Naive B cell (primary cell): ENCODE measurements around the gene TUBA1C. TPM values are rescaled to one million over a fixed set of nuclear protein-coding genes. Genes with fewer than 3 reads are reported as not detected.

Source experiments
- ATAC-seq, 2 donors: fragments of 150-1000 bp; cut with Tn5 transposase; 2 replicates each; pipeline ENCODE4 v1.10.0; 2021; ENCODE audit warnings: low read depth in 2 of 2, mild to moderate bottlenecking in 2 of 2, moderate library complexity in 2 of 2
- DNase-seq: peaks from one replicate; pipeline ENCODE4 v3.0.0; 2022
- H3K27ac Mint-ChIP-seq, 6 donors: one replicate each; pipeline ENCODE4 v1.8.0; 2020 to 2022; ENCODE audit warnings: mild to moderate bottlenecking in 6 of 6, mixed read lengths in 6 of 6, moderate library complexity in 5 of 6, inconsistent platforms in 2 of 6
- H3K27me3 Mint-ChIP-seq, 3 donors: one replicate each; pipeline ENCODE4 v1.8.0; 2021 to 2022; ENCODE audit warnings: mixed read lengths in 3 of 3, mild to moderate bottlenecking in 1 of 3
- H3K36me3 Mint-ChIP-seq, 2 donors: one replicate each; pipeline ENCODE4 v1.8.0; 2020 to 2022; ENCODE audit warnings: mixed read lengths in 2 of 2, inconsistent platforms in 1 of 2, mild to moderate bottlenecking in 1 of 2
- H3K4me1 Mint-ChIP-seq, 3 donors: one replicate each; pipeline ENCODE4 v1.8.0; 2020 to 2022; ENCODE audit warnings: mixed read lengths in 3 of 3, inconsistent platforms in 1 of 3, mild to moderate bottlenecking in 1 of 3, moderate library complexity in 1 of 3
- H3K4me3 Mint-ChIP-seq, 8 donors: one replicate each; pipeline ENCODE4 v1.8.0; 2020 to 2022; ENCODE audit warnings: mild to moderate bottlenecking in 8 of 8, mixed read lengths in 8 of 8, moderate library complexity in 8 of 8, inconsistent platforms in 2 of 8
- H3K9me3 Mint-ChIP-seq, 7 donors: one replicate each; pipeline ENCODE4 v1.8.0; 2020 to 2022; ENCODE audit warnings: mixed read lengths in 7 of 7, mild to moderate bottlenecking in 5 of 7, inconsistent platforms in 2 of 7, moderate library complexity in 1 of 7
- polyA plus RNA-seq, 6 donors: library from polyadenylated mRNA; unstranded; fragments of 300-500 nt; fragmentation: Illumina TruSeq; gene quantifications; one replicate each; pipeline ENCODE4 v1.2.3, GENCODE V29; 2021; ENCODE audit warnings: low read depth in 6 of 6

Gene TUBA1C
- polyA plus RNA-seq, result 10 to 100 TPM; 17.0 to 38.9 (median 31.9) TPM

DNA sequence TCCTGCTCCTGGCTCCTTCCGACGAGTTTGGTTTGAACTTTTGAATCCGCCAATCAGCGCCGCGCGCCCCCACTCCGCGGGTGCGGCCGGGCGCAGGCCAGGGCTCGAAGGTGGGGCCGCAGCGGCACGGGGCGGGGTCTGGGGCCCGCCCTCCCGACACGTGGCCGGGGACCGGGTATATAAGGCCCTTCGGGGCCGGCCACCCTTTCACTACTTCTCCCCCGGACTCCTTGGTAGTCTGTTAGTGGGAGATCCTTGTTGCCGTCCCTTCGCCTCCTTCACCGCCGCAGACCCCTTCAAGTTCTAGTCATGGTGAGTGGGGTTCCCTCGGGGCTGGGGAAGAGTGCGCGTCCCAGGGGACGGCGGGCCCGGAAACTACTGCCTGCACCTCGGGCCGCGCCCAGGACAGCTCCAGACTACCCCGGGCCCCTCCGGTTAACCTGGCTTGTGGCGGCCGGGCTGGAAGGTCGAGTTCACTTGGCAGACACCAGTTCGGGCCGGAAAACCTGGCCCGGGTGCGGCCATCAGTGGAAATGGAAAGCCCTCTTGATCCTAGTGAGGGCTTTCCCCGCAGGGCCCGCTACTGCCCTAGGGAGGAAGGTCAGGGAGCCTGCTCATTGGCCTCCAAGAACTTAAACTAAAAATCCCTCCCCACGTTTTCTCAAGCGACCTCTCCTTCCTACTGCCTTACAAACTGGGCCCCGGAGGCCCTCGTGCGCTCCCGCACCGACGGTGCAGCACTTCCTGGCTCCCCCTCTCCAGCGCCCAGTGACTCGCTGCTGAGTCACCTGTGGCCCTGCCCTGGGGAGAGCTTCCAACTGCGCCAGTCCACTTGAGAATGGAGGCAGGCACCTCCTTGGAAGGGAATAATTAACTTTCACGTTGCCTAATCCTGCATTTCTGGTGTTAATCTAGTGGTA is at the start of gene TUBA1C:
Gene TUBA1C (plus strand): TSS at position 210 of the 920 bp plus-strand sequence. CDS start 100 bp downstream, at position 310.
- H3K27ac Mint-ChIP-seq, result peak within 1 kb of the TSS; percentile 32 to 94 (median 74)
- no peaks in the 10 kb centered on the region for H3K9me3 Mint-ChIP-seq
- peak; percentile 94 to 95 for ATAC-seq

DNA sequence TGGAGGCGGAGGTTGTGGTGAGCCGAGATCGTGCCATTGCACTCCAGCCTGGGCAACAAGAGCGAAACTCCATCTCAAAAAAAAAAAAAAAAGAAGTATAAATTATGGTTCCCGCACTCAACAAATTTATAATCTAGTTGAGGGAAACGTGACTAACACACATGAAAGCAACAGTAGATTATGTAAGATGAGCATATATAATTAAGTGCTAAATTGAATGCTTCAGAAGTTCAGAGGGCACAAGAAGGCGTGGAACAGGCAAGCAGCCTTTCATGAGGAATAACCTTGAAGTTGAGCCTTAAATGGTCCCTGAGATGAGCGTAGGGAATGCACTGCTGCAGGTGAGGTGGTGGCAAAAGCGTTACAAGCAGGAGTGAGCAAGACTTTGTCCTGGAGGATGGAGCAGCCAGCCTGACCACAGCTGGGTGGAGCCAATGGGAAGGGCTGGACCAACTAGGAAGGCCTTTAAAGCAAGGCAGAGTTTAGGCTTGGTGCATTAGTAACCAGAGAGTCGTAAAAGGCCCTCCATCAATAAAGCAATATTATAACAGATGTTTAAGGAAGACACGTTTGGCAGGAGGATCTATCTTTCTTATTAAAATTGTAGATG is 45.4 kb upstream of the TUBA1C start:
- peaks cover 8 to 14% (median 13%) of the 10 kb centered on the region in 3 donors for H3K4me1 Mint-ChIP-seq
- no peaks in the 10 kb centered on the region for H3K9me3 Mint-ChIP-seq
- no peak for ATAC-seq
- H3K27me3 Mint-ChIP-seq, result no peaks in the 10 kb centered on the region
- DNase-seq, result no peak
- H3K4me3 Mint-ChIP-seq, result no peak overlapping the region
- H3K27ac Mint-ChIP-seq, result peak overlapping the region in 1 of 6 donors; percentile 40
- no peaks in the 10 kb centered on the region for H3K36me3 Mint-ChIP-seq

More for the DNA sequence above, at the start of gene TUBA1C:
- H3K4me3 Mint-ChIP-seq, result peak within 1 kb of the TSS; percentile 86 to 95 (median 92)
- DNase-seq, result peak; percentile 86
- H3K4me1 Mint-ChIP-seq, result peaks cover 7 to 20% (median 18%) of the 10 kb centered on the region in 3 donors
- H3K27me3 Mint-ChIP-seq, result no peaks in the 10 kb centered on the region
- peaks cover 0 to 4% of the 10 kb centered on the region in 2 donors for H3K36me3 Mint-ChIP-seq

DNA sequence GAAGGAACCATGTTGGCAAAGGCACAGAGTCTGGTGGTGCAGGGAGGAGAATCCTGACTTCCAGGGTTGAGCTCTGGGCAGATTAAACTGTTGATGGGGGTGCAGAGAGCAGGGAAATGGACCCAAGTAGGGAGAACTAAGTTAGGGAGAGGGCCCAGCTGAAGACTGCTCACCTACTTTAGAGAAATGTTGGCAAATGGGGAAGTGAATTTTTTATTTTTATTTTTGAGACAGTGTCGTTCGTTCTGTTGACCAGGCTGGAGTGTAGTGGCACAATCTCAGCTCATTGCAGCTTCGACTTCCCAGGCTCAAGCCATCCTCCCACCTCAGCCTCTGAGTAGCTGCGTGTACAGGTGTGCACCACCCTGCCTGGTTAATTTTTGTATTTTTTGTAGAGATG is 43.9 kb upstream of the TUBA1C start:
- no peaks in the 10 kb centered on the region for H3K36me3 Mint-ChIP-seq
- H3K9me3 Mint-ChIP-seq, result no peaks in the 10 kb centered on the region
- H3K27me3 Mint-ChIP-seq, result no peaks in the 10 kb centered on the region
- no peak for ATAC-seq
- H3K4me1 Mint-ChIP-seq, result peaks cover 8 to 14% (median 13%) of the 10 kb centered on the region in 3 donors
- H3K27ac Mint-ChIP-seq, result peak overlapping the region in 1 of 6 donors; percentile 1
- no peak for DNase-seq
- H3K4me3 Mint-ChIP-seq, result no peak overlapping the region

DNA sequence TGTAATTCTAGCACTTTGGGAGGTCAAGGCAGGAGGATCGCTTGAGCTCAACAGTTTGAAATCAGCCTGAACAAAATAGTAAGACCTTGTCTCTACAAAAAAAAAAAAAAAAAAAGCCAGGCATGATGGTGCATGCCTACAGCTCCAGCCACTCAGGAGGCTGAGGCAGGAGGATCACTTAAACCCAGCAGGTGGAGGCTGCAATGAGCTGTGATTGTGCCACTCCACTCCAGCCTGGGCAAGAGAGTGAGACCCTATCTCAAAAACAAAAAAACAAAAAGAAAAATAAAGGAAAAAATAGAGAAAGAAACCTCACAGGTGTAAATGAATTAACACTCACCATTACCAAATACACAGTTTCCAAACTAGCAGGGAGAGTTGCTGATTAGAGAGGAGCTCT is 41.8 kb upstream of the TUBA1C start:
- Mint-ChIP-seq H3K9me3 (no peaks in the 10 kb centered on the region), H3K4me1 (peaks cover 8 to 14% (median 13%) of the 10 kb centered on the region in 3 donors), H3K4me3 (no peak overlapping the region), H3K27me3 (no peaks in the 10 kb centered on the region), H3K27ac (no peak overlapping the region), H3K36me3 (no peaks in the 10 kb centered on the region)
- ATAC-seq (no peak), DNase-seq (no peak)

DNA sequence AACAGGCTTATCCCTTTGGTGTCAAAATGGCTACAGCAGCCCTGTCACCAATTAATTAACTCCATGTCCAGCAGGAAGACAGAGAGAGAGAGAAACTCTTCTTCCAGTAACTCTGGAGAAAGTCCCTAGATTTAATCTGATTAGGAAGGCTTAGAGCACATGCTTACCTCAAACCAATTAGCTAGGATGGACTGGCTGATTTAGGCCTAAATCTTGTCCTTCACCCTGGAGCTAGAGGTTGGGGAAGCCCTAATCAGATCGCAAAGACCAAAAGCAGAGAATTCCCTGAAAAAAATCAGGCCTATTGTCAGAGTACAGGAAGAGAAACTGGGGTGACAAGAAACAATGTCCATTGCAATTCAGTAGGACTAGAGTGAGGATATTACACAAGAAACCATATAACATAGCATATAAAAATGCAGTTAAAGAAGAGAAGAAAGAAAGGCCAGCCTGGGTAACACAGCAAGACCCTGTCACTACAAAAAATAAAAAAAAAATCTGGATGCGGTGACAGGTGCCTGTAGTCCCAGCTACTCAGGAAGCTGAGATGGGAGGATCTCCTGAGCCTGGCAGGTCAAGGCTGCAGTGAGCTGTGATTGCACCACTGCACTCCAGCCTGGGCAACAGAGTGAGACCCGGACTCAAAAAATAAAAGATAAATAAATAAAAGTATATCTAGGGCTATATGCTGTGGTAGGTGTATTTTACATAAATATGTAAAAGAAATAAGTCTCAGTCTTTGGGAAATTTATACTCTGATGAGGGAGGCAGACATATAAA is 41.1 kb upstream of the TUBA1C start:
- DNase-seq (no peak), ATAC-seq (no peak)
- Mint-ChIP-seq H3K27me3 (no peaks in the 10 kb centered on the region), H3K9me3 (no peaks in the 10 kb centered on the region), H3K4me3 (no peak overlapping the region), H3K36me3 (no peaks in the 10 kb centered on the region), H3K27ac (peak overlapping the region in 1 of 6 donors; percentile 17), H3K4me1 (peaks cover 8 to 14% (median 13%) of the 10 kb centered on the region in 3 donors)

DNA sequence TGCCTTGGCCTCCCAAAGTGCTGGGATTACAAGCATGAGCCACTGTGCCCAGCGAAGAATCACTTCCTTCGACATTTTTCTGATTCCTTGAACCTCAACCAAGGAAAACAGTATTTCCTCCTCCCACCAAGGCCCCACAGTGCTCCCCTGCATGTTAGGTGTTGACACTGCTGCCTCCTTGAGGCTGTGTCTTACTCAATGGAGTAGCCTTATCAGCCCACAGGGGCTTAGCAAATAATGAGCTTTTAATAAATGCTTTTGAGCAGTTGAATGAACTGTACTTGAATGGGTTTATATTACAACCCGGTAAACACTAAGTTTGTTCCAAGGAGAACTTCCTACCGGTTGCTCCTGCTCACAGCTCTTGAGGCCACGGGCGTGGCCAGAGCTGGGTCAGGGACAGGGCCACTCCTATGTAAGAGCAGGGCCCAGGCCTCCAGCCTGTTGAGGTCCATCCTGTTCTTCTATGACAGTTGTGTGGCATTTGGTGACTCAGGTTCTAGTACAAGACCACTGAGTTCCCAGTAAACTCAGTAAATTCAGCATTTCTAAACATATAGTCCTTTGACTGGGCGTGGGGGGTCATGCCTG is 39.2 kb upstream of the TUBA1C start:
- ATAC-seq, result no peak
- peak overlapping the region in 1 of 6 donors; percentile 59 for H3K27ac Mint-ChIP-seq
- H3K4me3 Mint-ChIP-seq, result no peak overlapping the region
- H3K27me3 Mint-ChIP-seq, result no peaks in the 10 kb centered on the region
- H3K36me3 Mint-ChIP-seq, result no peaks in the 10 kb centered on the region
- H3K4me1 Mint-ChIP-seq, result peaks cover 8 to 11% (median 10%) of the 10 kb centered on the region in 3 donors
- H3K9me3 Mint-ChIP-seq, result no peaks in the 10 kb centered on the region
- DNase-seq, result no peak

DNA sequence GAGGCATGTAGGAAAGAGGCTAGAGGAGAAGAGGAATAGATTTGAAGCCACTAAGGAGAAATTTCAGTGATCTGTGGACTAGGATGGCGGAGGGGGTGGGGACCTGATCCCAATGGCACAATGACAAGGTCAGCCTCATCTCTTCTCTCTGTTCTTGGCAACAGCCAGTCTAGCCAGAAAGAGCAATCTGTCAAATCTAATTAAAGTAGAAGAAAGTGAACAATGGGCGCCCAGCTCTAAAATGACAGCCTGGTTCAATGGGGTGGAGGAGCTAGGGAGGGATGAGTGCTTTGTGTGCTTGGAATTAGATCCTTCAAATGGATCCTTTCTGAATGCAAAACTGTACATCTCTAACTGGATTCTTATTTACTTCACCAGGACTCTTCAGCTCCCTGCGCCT is 37.2 kb upstream of the TUBA1C start:
- ATAC-seq, result no peak
- Mint-ChIP-seq H3K4me1 (peaks cover 0 to 1% (median under 1%) of the 10 kb centered on the region in 3 donors), H3K27me3 (no peaks in the 10 kb centered on the region), H3K27ac (no peak overlapping the region), H3K9me3 (no peaks in the 10 kb centered on the region), H3K4me3 (peak overlapping the region in 1 of 8 donors; percentile 1), H3K36me3 (no peaks in the 10 kb centered on the region)
- DNase-seq, result no peak

DNA sequence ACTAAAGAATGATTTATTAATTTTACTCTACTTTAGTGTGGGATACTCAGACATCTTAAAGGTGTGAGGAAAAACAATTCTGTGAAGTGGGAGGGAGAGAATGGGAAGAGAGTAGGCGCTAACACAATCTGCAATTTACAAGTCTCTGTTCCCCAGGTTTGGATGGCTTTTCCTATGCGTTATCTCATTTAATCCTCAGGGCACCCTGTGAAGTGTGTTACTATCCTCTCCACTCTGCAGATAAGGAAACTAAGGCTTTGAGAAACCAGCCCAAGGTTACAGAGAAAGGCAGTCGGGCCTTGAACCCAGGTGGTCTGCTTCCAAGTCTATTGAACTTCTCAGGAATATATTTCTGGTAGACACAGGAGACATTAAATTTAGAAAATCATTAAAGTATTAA is 36.2 kb upstream of the TUBA1C start:
- DNase-seq (no peak), ATAC-seq (no peak)
- Mint-ChIP-seq H3K4me1 (peaks cover 4 to 6% (median 5%) of the 10 kb centered on the region in 3 donors), H3K27me3 (no peaks in the 10 kb centered on the region), H3K9me3 (no peaks in the 10 kb centered on the region), H3K36me3 (no peaks in the 10 kb centered on the region), H3K27ac (no peak overlapping the region), H3K4me3 (no peak overlapping the region)

DNA sequence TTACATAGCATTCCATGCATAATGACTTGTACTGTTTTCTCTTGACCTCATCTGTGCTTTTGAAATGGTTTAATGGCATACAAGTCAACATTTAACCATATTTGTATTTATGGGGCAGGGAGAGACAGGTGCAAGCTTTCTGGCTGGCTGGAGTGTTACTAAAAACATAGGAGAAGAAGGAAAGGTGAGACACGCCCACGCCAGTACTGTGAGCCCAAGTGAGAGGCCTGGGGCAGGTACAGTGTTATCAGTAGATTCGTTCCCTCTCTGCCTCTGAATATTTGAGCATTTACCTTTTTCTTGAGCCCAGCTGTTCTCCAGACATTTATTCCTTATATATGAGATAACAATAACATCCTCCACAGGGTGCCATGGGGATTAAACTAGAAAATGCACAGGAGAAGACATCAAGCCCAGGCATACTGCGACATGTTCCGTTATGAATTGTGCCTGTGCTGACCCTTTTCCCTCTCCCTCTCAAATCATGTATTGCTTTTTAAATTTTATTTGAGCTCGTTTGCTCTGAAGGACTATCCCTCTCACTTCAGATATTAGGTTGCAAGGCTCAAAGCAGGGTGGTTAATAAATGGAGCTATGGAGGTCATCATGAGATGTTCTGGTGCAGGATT is 34.6 kb upstream of the TUBA1C start:
- peak overlapping the region in 1 of 8 donors; percentile 3 for H3K4me3 Mint-ChIP-seq
- H3K36me3 Mint-ChIP-seq, result no peaks in the 10 kb centered on the region
- no peak for ATAC-seq
- no peaks in the 10 kb centered on the region for H3K27me3 Mint-ChIP-seq
- no peak overlapping the region for H3K27ac Mint-ChIP-seq
- no peak for DNase-seq
- no peaks in the 10 kb centered on the region for H3K9me3 Mint-ChIP-seq
- H3K4me1 Mint-ChIP-seq, result peaks cover 8 to 17% (median 14%) of the 10 kb centered on the region in 3 donors

DNA sequence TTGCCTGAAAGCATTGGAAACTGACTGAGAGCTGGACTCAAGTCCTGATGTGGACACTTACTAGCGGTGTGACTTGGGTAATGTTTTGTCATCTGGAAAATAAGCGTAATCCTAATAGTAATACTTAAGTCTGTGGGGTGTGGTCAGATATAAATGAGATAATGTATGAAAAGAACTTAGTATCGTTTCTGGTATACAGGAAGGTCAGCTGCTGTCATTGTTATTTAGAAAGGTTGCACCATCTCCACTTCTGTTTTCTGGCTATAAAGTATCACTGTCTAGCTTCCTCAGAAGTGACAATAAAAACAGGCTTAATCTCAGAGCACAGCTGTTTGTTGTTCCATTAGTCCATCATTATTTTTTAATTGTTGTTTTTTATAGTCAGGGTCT is 34.1 kb upstream of the TUBA1C start:
- Mint-ChIP-seq H3K4me3 (peak overlapping the region in 1 of 8 donors; percentile 50), H3K27me3 (no peaks in the 10 kb centered on the region), H3K36me3 (no peaks in the 10 kb centered on the region), H3K9me3 (no peaks in the 10 kb centered on the region), H3K27ac (no peak overlapping the region), H3K4me1 (peaks cover 8 to 17% (median 15%) of the 10 kb centered on the region in 3 donors)
- ATAC-seq, result no peak
- no peak for DNase-seq

DNA sequence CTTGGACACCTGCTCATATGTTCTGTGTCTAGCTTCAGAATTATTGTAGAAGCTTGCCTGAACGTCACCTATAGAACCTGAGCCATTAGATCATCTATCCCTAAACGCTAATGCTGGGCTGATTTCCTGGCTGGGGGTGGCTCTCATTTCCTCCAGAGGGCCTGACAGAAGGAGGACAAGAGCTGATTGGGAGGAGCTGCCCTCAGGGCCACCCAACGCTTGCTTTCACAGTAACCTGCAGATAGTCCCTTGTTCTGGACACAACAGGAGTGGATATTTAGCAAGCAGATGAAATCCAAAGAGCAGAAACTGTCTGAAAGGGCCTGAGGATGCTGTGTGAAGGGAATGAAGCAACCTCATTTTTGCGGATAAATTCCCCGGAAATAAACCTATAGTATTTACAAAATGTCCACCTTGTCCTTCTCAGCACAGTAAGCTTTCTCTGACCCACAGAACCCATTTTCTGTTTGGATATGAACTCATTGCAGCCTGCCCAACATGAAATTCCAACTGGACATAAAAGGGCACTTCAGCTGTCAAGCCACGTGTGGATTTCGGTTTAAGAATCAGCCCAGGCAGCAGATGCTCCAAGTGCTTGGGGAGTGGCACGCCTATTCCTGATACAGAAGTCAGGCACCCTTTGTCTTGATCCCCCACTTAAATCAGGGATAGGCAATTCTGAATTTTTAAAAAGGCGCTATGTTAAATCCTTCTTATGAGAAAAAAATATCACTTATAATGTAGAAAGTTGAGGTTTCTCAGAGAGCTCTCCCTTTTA is 32.8 kb upstream of the TUBA1C start:
- H3K4me1 Mint-ChIP-seq, result peaks cover 8 to 17% (median 15%) of the 10 kb centered on the region in 3 donors
- no peaks in the 10 kb centered on the region for H3K36me3 Mint-ChIP-seq
- H3K27me3 Mint-ChIP-seq, result peaks cover 0 to 4% (median 3%) of the 10 kb centered on the region in 3 donors
- no peaks in the 10 kb centered on the region for H3K9me3 Mint-ChIP-seq
- H3K27ac Mint-ChIP-seq, result peak overlapping the region in 3 of 6 donors; percentile 22 to 96 (median 51)
- peak overlapping the region in 3 of 8 donors; percentile 11 to 50 (median 28) for H3K4me3 Mint-ChIP-seq
- ATAC-seq (no peak), DNase-seq (no peak)
